Esophagus squamous epithelium (tissue), 4 donors: ENCODE data around the gene AHI1.

ENCODE experiments used
- POLR2A ChIP-seq, 4 donors: fragments of 450-650 bp; IDR thresholded peaks; one replicate each; pipeline ENCODE4 v1.6.1; 2017; ENCODE audit warnings: antibody characterized with exemption in 4 of 4, mild to moderate bottlenecking in 4 of 4, moderate library complexity in 3 of 4
- TF ChIP-seq, protein P1 (sequence below), 6 experiments: fragments of 450-650 bp in 4 of 6; fragments of 200-600 bp in 2 of 6; sonication (generic) in 2 of 6; IDR thresholded peaks; one replicate each; pipeline ENCODE4 v1.5.1; 2016 to 2019; ENCODE audit warnings: antibody characterized with exemption in 6 of 6, mild to moderate bottlenecking in 4 of 6, moderate library complexity in 4 of 6

DNA sequence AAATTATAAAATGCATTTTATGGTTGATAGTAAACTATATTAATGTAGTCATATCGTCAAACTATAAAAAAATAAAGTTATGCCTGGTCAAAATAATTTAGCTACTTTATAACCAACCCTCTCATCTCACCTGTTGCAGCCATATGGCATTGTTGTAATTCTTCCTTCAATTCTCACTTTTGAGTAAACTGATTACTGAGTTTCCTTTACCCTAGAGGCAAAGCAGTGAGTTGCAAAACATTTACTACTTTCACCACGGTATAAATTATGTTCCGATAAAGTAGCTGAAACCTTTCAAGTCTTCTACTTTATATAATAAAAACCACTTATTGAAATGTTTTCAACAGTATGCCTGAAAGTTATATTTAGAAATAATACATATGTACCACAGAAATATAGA is 113.8 kb downstream of the AHI1 start:
- no peak for TF ChIP-seq POLR2A (IDR thresholded peaks at IDR 0.05)
- TF ChIP-seq, protein P1, sequence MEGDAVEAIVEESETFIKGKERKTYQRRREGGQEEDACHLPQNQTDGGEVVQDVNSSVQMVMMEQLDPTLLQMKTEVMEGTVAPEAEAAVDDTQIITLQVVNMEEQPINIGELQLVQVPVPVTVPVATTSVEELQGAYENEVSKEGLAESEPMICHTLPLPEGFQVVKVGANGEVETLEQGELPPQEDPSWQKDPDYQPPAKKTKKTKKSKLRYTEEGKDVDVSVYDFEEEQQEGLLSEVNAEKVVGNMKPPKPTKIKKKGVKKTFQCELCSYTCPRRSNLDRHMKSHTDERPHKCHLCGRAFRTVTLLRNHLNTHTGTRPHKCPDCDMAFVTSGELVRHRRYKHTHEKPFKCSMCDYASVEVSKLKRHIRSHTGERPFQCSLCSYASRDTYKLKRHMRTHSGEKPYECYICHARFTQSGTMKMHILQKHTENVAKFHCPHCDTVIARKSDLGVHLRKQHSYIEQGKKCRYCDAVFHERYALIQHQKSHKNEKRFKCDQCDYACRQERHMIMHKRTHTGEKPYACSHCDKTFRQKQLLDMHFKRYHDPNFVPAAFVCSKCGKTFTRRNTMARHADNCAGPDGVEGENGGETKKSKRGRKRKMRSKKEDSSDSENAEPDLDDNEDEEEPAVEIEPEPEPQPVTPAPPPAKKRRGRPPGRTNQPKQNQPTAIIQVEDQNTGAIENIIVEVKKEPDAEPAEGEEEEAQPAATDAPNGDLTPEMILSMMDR (IDR thresholded peaks at IDR 0.05) = no peak
